Measurements from ENCODE around the gene PARD3. TPM values are rescaled to one million over a fixed set of nuclear protein-coding genes. Genes with fewer than 3 reads are reported as not detected.

The PARD3 gene
- total RNA-seq, 1 experiment from 2014 or later, result 57.4 TPM

GRCh38 chr10:34570887-34571286, 244.2 kb downstream of the PARD3 start:
- no peak for DNase-seq
- 0 out of 2 replicates have a peak, but pooled peaks cover 3% of the 10 kb centered on the region for H3F3A ChIP-seq (ENCODE audit: insufficient read depth, low read depth)
- CTCF ChIA-PET, result interaction anchor here (0.7 kb wide), 1 partner anchor 140 kb away, joined by 4 read pairs; no protein-coding TSS in a partner anchor
- H3K9me3 ChIP-seq (ENCODE audit: insufficient read depth, low read depth), result no peaks in the 10 kb centered on the region
- no peaks in the 10 kb centered on the region for H3K9me2 ChIP-seq (ENCODE audit: insufficient read depth)
- no peak overlapping the region for H3K4me2 ChIP-seq
- H3K27ac ChIP-seq, result no peak overlapping the region
- intact Hi-C loops (cut with micrococcal nuclease; ENCODE audit: unreplicated experiment), result no loop called here
- no peak overlapping the region for H2AFZ ChIP-seq
- H3K4me1 ChIP-seq (replicated peaks; ENCODE audit: insufficient read depth), result no peaks in the 10 kb centered on the region
- POLR2A ChIA-PET (ENCODE audit: unreplicated experiment), result no interaction called here
- no peaks in the 10 kb centered on the region for H4K20me1 ChIP-seq (ENCODE audit: insufficient read depth)
- no peak overlapping the region for H3K4me3 ChIP-seq
- no peak for TF ChIP-seq EZH2 (IDR thresholded peaks at IDR 0.05; ENCODE audit: low read depth)
- no peak for TF ChIP-seq CTCF (conservative IDR thresholded peaks at IDR 0.05)
- 0 out of 2 replicates have a peak, but pooled peaks cover 8% of the 10 kb centered on the region for H3K79me2 ChIP-seq (ENCODE audit: low read depth)
- H3K27me3 ChIP-seq (ENCODE audit: insufficient read depth, low read depth), result no peaks in the 10 kb centered on the region
- BruUV-seq (replicated peaks), result no TSS peak
- no peaks in the 10 kb centered on the region for H3K36me3 ChIP-seq (ENCODE audit: low read depth)

GRCh38 chr10:34567659-34568253, 247.3 kb downstream of the PARD3 start:
- H3K9me2 ChIP-seq (ENCODE audit: insufficient read depth), result no peaks in the 10 kb centered on the region
- no peak overlapping the region for H2AFZ ChIP-seq
- no peaks in the 10 kb centered on the region for H3K9me3 ChIP-seq (ENCODE audit: insufficient read depth, low read depth)
- no peak for DNase-seq
- H3F3A ChIP-seq (ENCODE audit: insufficient read depth, low read depth), result no peaks in the 10 kb centered on the region
- 0 out of 2 replicates have a peak, but pooled peaks cover 7% of the 10 kb centered on the region for H3K79me2 ChIP-seq (ENCODE audit: low read depth)
- intact Hi-C loops (cut with micrococcal nuclease; ENCODE audit: unreplicated experiment), result no loop called here
- no peaks in the 10 kb centered on the region for H3K27me3 ChIP-seq (ENCODE audit: insufficient read depth, low read depth)
- ChIA-PET CTCF (no interaction called here), POLR2A (ENCODE audit: unreplicated experiment) (no interaction called here)
- TF ChIP-seq CTCF (conservative IDR thresholded peaks at IDR 0.05) (no peak), EZH2 (IDR thresholded peaks at IDR 0.05; ENCODE audit: low read depth) (no peak)
- no peak overlapping the region for H3K27ac ChIP-seq
- H3K4me3 ChIP-seq, result no peak overlapping the region
- no peak overlapping the region for H3K4me2 ChIP-seq
- no peaks in the 10 kb centered on the region for H3K4me1 ChIP-seq (replicated peaks; ENCODE audit: insufficient read depth)
- no TSS peak for BruUV-seq (replicated peaks)
- H4K20me1 ChIP-seq (ENCODE audit: insufficient read depth), result no peaks in the 10 kb centered on the region
- H3K36me3 ChIP-seq (ENCODE audit: low read depth), result no peaks in the 10 kb centered on the region

GRCh38 chr10:34565934-34566333, 249.2 kb downstream of the PARD3 start:
- CTCF ChIA-PET, result no interaction called here
- POLR2A ChIA-PET (ENCODE audit: unreplicated experiment), result interaction anchor here (0.6 kb wide), 1 partner anchor 1452 kb away, joined by 3 read pairs; no protein-coding TSS in a partner anchor
- TF ChIP-seq CTCF (conservative IDR thresholded peaks at IDR 0.05) (no peak), EZH2 (IDR thresholded peaks at IDR 0.05; ENCODE audit: low read depth) (no peak)
- H3K4me2 ChIP-seq, result no peak overlapping the region
- H3K36me3 ChIP-seq (ENCODE audit: low read depth), result no peaks in the 10 kb centered on the region
- H3K27me3 ChIP-seq (ENCODE audit: insufficient read depth, low read depth), result no peaks in the 10 kb centered on the region
- BruUV-seq (replicated peaks), result no TSS peak
- H3K27ac ChIP-seq, result no peak overlapping the region
- H4K20me1 ChIP-seq (ENCODE audit: insufficient read depth), result no peaks in the 10 kb centered on the region
- no peaks in the 10 kb centered on the region for H3K4me1 ChIP-seq (replicated peaks; ENCODE audit: insufficient read depth)
- H3K9me3 ChIP-seq (ENCODE audit: insufficient read depth, low read depth), result no peaks in the 10 kb centered on the region
- 0 out of 2 replicates have a peak, but pooled peaks cover 7% of the 10 kb centered on the region for H3K79me2 ChIP-seq (ENCODE audit: low read depth)
- H3K9me2 ChIP-seq (ENCODE audit: insufficient read depth), result no peaks in the 10 kb centered on the region
- no peaks in the 10 kb centered on the region for H3F3A ChIP-seq (ENCODE audit: insufficient read depth, low read depth)
- no peak overlapping the region for H3K4me3 ChIP-seq
- intact Hi-C loops (cut with micrococcal nuclease; ENCODE audit: unreplicated experiment), result no loop called here
- DNase-seq, result no peak
- H2AFZ ChIP-seq, result no peak overlapping the region
